Right renal cortex interstitium (tissue), 3 donors: ENCODE measurements around the gene APOL4. TPM values are rescaled to one million over a fixed set of nuclear protein-coding genes. Genes with fewer than 3 reads are reported as not detected.
"Not testable (repeated sequence)": the region's sequence is repeated elsewhere in the genome, so short reads cannot be mapped to it uniquely, and the experiment has no call there.

Source experiments
- DNase-seq, 3 donors: peaks; one replicate each; pipeline ENCODE4 v3.0.0-alpha.2; 2013; ENCODE audit warnings: low read depth in 3 of 3, low spot score in 2 of 3
- polyA plus RNA-seq, 3 donors: library from polyadenylated mRNA; unstranded; fragments of 120-200 nt; gene quantifications; one replicate each; pipeline ENCODE4 v1.2.1, GENCODE V29; 2013; ENCODE audit not compliant: insufficient read length in 3 of 3

Gene APOL4
- polyA plus RNA-seq, 3 donors, result 6.7 to 10.9 (median 8.8) TPM

DNA sequence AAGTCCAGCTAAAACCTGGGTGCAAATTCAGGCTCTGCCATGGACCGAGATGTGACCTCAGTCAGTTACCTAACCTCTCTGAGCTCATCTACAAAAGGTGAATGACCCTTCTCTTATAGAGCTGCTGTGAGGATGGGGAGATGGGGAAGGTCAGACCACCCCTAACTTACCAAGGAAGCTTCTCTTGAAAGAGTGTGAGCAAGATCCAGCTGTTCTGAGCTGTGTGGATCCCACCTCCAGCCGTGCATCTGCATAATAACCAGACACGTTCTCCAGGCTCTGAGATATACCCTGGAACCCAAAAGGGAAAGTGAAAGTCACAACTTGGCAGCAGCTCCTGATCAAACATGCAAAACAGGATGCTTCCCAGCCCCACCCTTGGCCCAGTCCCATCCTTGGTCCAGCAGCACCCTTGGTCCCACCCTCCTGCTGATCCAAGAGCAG lies 41.1 kb downstream of the APOL4 start, which contains the start of gene APOL3:
Gene APOL3 (minus strand): TSS at position 257 of the 444 bp plus-strand sequence. CDS start 11,700 bp downstream, outside the sequence.
- DNase-seq, result no peak

DNA sequence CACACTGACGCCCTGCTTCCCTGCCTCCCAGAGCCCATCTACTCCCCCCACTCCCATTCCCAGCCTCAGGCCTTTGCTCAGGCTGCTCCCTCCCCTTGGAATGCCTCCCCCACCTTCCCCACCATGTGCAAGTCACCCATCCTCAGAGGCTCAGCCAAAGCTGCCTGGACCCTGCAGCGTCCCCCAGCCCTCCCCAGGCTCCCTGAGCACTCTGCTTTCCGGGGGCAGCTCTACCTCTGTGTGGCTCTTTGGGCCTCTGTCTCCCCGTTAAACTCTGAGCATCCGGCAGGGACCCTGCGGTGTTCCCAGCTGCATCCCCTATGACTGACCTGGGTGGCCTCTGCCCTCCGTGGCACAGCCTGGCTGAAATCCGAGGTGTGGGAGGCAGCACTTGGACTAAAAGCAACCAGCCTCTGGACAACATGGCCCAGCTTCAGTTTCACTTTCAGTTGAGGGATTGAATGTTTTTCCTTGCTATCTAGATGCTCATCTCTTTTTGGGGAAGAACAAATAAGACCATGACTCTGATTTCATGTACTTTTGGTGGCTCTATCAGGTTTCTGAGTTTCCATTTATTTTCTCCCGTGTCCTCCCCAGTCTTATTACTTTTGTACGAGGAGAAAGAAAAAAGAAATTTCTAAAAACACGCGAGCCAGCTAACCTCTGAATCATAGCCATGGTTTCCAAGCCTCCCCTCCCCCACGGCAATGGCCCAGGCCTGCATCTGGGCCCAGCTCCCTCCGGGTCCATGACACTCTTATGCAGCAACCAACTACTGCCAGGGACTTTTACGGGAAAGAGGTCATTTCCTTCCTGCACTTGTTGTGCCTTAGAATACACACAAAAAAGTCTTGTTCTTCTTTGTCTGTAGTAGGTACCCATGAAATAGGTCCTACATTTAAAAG lies 44.8 kb downstream of the APOL4 start:
- peak in 2 of 3 donors; percentile 52 for DNase-seq

DNA sequence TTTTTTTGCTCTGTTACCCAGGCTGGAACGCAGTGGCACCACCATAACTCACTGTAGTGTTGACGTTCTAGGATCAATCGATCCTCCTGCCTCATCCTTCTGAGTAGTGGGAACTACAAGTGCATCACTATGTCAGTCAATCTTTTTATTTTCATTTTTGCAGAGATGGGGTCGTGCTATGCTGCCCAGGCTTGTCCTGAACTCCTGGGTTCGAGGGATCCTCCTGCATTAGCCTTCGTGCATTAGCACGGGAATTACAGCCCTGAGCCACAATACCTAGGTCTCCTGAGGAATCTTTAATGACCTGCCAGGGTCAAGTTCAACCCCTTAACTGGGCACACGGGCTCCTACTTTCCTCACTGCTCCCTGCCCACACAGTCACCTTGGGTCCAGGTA lies 45.5 kb downstream of the APOL4 start:
- no peak for DNase-seq

DNA sequence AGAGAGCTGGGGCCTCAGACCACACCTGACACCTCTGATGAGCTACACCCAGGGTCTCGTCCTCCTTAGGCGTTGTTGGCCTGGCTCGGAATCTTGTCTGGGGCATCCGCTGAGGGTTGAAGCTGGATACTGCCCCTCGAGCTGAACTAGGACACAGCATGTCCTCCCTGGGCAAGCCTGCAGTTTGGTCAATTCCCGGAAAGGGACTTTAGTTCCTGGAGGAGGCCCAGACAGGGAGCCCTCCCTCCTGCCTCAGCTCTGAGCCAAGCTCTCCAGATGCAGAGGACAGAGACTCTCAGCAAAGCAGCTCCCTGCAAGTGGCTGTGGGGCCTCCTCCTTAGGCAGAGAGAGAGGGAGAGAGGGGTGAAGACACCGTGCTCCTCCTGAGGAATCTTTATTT lies 45.9 kb downstream of the APOL4 start:
- DNase-seq, result no peak

DNA sequence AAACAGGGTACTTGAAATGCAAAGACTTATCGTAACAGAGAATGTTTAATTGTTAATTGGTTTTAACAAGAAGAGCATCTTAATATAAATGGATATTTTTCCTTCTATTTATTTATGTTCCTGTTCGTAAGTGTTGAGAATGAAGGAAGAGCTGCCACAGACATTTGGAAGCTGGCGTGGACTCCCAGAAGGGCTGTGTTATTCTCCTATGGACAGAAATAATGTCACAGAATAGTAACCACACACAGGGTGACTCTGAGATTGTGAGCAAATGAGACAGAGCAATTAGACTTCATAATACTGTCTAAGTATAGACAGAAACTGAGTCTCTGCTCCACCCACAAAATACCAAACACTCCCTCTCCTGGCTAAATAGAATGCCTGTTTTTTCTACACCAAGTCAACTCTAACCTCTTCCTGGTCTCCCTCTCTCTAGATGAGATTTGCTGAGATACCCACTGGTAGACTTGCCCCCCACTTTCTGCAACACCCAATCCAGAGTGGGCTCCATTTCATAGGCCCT lies 47.1 kb downstream of the APOL4 start:
- no peak for DNase-seq

DNA sequence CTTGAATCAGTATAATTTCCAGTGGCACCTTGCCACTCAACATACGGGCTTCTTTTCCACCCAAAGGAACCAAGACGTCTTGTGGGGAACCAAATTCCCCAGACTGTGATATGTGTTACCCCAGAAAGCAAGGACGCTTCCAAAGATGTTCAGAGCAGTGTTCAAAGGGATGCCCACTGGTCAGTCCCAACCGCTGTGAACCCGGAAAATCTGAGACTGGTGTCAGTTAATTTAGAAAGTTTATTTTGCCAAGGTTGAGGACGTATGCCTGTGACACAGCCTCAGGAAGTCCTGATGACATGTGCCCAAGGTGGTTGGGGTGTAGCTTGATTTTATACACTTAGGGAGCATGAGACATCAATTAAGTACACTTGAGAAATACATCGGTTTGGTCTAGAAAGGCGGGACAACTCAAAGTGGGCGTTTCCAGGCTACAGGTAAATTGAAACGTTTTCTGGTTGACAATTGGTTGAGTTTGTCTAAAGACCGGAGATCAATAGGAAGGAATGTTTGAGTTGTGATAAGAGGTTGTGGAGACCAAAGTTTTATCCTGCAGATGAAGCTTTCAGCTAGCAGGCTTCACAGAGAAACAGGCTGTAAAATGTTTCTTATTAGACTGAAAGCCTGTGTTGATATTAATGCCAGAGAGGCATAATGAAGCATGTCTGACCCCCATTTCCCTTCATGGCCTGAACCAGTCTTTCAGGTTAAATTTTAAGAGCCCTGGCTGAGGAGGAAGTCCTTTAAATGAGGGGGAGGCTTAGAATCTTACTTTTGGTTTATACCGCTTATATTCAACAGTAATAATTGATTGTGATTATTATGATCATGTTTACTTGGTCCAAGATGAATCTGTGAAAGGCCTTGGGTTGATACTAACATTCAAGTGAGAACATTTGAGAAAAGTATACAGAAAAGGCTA lies 47.8 kb downstream of the APOL4 start:
- DNase-seq, result no peak

DNA sequence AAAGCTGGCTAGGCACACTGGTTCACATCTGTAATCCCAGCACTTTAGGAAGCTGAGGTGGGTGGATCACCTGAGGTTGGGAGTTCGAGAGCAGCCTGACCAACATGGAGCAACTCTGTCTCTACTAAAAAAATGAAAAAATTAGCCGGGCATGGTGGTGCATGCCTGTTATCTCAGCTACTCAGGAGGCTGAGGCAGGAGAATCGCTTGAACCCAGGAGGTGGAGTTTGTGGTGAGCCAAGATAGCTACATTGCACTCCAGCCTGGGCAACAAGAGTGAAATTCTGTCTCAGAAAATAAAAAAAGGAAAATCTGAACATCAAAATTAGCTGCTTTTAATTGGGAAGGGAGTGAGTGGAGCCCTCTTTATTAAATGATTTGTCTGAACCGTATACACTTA lies 48.8 kb downstream of the APOL4 start:
- not testable (repeated sequence) for DNase-seq

DNA sequence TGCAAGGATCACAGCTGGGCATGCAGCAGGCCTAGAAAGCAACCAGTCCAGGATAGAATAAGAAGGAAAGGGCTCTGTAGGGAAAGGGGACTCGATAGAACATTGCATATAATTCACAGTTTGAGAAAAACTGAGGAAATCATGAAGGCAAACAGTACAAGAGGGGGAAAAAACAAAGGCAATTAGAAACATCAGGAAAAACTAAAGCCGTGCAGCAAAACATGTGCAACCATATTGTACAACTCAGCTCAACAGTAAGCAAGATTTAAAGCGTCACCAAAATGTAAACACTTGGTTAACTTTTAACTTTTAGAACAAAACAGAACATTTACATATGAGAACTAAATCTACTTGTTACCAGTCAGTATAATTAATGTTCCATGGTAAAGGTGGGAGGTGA lies 49.5 kb downstream of the APOL4 start:
- no peak for DNase-seq

DNA sequence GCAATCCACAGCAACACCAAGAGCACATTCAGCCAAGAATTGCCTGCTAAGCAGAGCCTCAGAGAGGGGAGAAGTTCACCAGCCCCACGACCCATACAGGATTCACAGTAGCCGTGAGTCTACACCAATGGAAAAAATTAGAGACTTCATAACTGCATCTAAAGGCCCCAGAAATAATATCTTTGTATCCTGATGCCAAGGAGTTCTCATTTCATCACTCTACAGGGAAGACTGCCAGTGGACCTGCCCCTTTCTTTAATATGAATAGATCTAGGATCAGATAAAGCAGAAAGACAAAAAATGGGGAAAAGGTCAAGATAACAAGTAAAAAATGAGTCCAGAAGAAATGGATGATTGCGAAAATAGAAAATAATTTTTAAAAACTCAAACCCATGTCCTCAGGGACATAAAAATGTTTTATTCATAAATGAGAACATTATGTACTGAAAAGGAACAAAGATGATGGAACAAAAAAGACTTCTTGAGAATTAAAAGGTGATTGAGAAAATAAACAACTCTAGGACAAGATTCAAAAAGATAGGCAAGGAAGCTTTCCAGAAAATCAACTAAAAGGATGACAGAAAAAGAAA lies 50.5 kb downstream of the APOL4 start:
- DNase-seq, result no peak

DNA sequence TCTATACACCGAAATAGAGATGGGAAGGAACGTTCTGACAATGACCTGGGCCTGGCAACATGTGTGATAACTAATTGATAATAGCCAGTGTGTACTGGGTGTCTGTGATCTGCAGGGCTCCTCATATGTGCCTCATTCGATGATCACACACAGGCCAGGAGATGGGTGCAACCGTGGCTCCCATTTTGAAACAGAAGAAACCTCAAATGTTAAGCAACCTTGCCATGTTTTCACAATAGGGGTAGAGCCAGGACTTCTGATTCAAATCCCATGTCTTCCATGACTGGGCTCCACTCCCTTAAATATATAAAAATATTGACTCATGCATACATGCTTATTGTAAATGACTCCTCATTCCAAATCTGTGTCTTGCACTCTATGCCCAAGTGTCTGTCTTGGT lies 52.2 kb downstream of the APOL4 start:
- no peak for DNase-seq

DNA sequence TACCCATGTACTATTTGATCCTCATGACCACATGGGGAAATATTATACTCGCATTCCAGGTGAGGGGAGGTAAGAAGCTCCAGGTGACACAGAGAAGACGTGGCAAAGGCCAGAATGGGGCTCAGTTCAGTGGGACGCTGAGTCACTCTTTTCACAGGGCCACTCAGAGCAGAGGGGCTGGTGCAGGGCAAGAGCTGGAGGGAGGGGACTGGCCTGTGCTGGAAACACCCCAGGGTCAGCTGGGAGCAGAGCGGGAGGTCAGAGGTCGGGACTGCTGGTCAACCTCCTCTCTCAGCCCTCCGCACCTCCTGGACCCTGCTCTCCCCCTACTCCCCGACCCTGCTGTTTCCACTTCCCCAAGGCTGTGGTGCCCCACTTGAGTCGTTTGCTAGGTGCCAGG lies 53.2 kb downstream of the APOL4 start:
- DNase-seq, result no peak

DNA sequence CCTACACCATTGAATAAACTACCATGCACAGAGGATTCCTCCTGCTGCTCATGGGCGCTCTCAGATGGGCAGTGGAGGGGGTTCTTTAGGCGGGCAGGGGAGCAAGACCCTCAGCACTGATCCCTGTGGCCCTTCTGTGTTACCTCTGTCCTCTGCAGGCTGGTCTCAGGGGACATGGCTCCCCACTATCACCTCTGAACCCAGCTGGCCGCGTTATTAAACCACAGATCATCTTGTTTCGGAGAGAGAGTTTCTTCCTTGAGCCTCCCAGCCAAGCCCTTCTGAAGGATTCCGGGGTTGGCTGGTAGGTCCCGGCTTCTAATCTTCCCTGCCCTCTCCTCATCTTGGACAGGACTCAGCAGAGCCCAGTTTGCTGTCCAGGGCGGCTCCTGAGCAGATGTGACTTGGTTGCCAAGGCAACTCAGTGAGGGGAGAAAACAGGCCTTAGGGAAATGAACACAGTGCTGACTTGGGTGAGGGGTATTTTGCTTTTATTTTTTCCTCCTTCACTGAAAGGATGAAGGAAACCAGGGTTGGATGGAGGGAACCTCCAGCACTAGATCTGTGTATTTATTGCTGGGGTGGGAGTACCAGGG lies 54.3 kb downstream of the APOL4 start:
- no peak for DNase-seq

DNA sequence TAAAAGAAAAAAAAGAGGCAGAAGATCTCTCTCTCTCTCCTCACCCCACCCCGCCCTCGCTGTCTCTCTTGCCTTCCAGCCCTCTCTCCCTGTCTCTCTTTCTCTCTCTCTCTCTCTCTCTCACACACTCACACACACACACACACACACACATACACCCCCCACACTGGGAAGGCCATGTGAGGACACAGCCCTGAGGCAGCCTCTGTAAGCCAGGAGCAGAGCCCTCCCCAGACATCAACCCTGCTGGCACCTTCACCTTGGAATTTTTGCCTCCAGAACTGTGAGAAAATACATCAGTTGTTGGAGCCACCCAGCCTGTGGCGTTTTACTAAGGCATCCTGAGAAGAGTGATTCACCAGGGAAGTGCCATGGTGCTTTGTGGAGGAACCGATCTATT lies 55.7 kb downstream of the APOL4 start:
- DNase-seq, result no peak

DNA sequence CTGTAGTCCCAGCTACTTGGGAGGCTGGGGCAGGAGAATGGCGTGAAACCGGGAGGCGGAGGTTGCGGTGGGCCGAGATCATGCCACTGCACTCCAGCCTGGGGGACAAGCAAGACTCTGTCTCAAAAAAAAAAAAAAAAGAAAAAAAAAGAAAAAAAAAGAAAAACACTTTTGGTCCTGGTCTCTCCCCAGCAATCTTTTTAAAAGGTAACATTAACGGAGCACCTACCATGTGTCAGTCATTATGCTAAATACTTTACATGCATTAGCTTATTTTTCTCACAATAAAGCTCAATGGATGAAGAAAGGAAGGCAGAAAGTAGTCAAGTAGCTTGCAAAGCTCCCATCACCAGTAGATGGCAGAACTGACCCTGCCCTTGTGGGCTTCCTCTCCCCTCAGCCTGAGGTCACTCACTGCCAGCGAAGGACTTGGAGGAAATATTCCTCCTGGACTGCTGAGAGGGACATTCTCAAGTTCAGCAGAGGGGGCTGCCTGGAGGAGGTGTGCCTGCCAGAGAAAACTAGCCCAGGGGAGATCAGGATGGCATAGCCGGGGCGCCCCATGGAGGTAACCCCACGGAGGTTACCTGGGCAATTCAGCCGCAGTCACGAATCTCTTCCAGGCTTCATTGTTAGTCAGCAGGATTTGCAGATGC lies 56.6 kb downstream of the APOL4 start:
- peak in 2 of 3 donors; percentile 53 for DNase-seq

DNA sequence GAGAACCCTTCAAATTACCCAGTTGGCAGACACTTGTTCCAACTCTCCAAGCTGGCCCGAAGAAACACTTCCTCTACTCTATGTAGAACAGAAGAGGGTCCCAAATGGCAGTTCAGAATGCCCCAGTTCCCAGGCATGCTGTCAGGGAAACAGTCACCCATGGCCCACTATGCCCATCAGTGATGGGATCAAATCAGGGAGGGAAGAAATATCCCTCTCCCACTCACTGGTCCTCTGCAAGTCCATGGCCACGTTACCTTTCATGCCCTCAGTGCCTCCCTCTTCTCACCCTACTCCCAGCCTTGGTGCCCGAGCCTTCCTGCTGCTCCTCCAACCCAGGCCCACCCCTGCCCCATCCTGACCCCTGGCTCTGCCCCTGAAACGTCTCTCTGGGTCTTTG lies 57.7 kb downstream of the APOL4 start:
- no peak for DNase-seq

DNA sequence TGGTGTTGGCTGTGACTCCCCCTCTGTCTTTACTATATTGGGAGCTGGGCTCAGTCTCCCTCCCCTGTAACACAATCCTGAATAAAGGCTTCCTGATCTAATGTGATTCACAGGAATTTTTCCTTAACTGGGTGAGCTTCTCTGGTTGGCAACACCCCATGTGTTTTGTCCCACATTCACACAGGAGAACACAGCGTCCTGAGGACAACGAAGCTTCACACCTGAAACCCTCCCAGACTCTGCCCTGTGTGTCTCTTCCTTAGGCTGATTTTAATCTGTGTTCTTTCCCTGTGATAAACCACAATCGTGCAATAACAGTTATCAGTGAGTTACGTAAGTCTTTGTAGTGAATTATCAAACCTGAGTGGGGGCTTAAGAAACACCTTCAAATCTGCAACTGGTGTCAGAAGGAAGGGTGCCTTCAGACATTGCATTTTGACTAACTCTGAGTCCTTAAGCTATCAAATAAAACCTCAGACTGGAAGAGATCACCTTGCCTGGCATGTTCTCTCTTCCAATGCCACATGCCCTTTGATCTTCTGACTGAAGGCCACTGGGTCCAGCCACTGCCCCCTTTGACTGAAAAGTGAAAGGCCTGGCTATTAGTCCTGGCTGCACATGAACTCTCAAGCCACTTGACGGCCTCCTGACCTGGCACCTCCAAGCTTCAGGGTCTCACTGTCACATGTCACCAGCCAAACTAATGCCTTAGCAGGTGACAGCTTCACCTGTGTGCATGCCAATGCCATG lies 58.4 kb downstream of the APOL4 start:
- no peak for DNase-seq

DNA sequence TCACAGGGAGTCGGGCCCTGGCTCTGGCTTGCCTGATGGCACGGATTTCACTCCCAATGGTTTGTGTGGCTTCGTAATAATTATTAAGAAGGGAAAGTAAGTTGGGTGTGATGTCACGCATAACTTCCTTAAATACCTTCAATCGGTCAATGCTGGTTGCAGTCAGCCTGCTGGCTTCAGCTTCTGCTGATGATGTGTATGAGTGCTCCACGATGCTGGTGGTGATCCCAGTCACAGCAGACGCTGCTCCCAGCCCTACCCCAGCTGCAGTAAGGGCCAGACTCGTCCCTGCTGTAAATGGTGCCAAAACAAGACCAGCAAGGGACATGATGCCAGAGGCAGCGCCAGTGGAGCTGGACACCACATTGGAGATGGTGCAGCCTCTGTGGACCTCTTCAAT lies 60.1 kb downstream of the APOL4 start:
- no peak for DNase-seq
